ENCODE measurements around the gene HLA-DMB.

The HLA-DMB gene

GRCh38 chr6:32960563-32960962, 19.7 kb upstream of the HLA-DMB start:
- Histone ChIP-seq H3K27ac (ENCODE audit: low read depth, low read length, severe bottlenecking) (no peak overlapping the region), H3K36me3 (ENCODE audit: control insufficient read depth, insufficient read depth, low read length) (no peaks in the 10 kb centered on the region), H3K4me1 (ENCODE audit: control insufficient read depth, insufficient read depth, low read length, poor library complexity, severe bottlenecking) (no peaks in the 10 kb centered on the region), H3K4me3 (ENCODE audit: extremely low read depth, insufficient read depth, low read length, poor library complexity, severe bottlenecking) (no peak overlapping the region), H3K9me3 (ENCODE audit: control insufficient read depth, low read length) (no peaks in the 10 kb centered on the region)
- WGBS, 2 experiments (ENCODE audit: insufficient coverage in 2 of 2) = 92% methylated on average over 2 of the region's 5 CpGs; no CpG with 5 or more reads in 1 of the 2 experiments

- WGBS, 2 experiments (ENCODE audit: insufficient coverage in 2 of 2) = no CpG with 5 or more reads among the region's 2 CpGs
- Histone ChIP-seq H3K9me3 (ENCODE audit: control insufficient read depth, low read length) (no peaks in the 10 kb centered on the region), H3K36me3 (ENCODE audit: control insufficient read depth, insufficient read depth, low read length) (no peaks in the 10 kb centered on the region), H3K4me1 (ENCODE audit: control insufficient read depth, insufficient read depth, low read length, poor library complexity, severe bottlenecking) (no peaks in the 10 kb centered on the region), H3K4me3 (ENCODE audit: extremely low read depth, insufficient read depth, low read length, poor library complexity, severe bottlenecking) (no peak overlapping the region), H3K27ac (ENCODE audit: low read depth, low read length, severe bottlenecking) (no peak overlapping the region)
Observed at GRCh38 chr6:32956176-32956575, 15.3 kb upstream of the HLA-DMB start.

GRCh38 chr6:32954986-32955802, 14.4 kb upstream of the HLA-DMB start:
- Histone ChIP-seq H3K9me3 (ENCODE audit: control insufficient read depth, low read length) (no peaks in the 10 kb centered on the region), H3K27ac (ENCODE audit: low read depth, low read length, severe bottlenecking) (no peak overlapping the region), H3K4me1 (ENCODE audit: control insufficient read depth, insufficient read depth, low read length, poor library complexity, severe bottlenecking) (no peaks in the 10 kb centered on the region), H3K36me3 (ENCODE audit: control insufficient read depth, insufficient read depth, low read length) (no peaks in the 10 kb centered on the region), H3K4me3 (ENCODE audit: extremely low read depth, insufficient read depth, low read length, poor library complexity, severe bottlenecking) (no peak overlapping the region)
- WGBS, 2 experiments (ENCODE audit: insufficient coverage in 2 of 2) = 30 to 40% methylated on average over 3 of the region's 3 CpGs

- Histone ChIP-seq H3K4me1 (ENCODE audit: control insufficient read depth, insufficient read depth, low read length, poor library complexity, severe bottlenecking) (no peaks in the 10 kb centered on the region), H3K27ac (ENCODE audit: low read depth, low read length, severe bottlenecking) (no peak overlapping the region), H3K4me3 (ENCODE audit: extremely low read depth, insufficient read depth, low read length, poor library complexity, severe bottlenecking) (no peak overlapping the region), H3K36me3 (ENCODE audit: control insufficient read depth, insufficient read depth, low read length) (no peaks in the 10 kb centered on the region), H3K9me3 (ENCODE audit: control insufficient read depth, low read length) (no peaks in the 10 kb centered on the region)
- WGBS, 2 experiments (ENCODE audit: insufficient coverage in 2 of 2) = 93 to 97% methylated on average over 3 to 4 of the region's 4 CpGs
Observed at GRCh38 chr6:32954267-32954666, 13.4 kb upstream of the HLA-DMB start.

GRCh38 chr6:32953775-32954174, 12.9 kb upstream of the HLA-DMB start:
- H3K36me3 ChIP-seq (ENCODE audit: control insufficient read depth, insufficient read depth, low read length) = no peaks in the 10 kb centered on the region
- 89 to 92% methylated on average over 3 to 4 of the region's 4 CpGs for WGBS, 2 experiments (ENCODE audit: insufficient coverage in 2 of 2)
- H3K4me3 ChIP-seq (ENCODE audit: extremely low read depth, insufficient read depth, low read length, poor library complexity, severe bottlenecking) = no peak overlapping the region
- no peaks in the 10 kb centered on the region for H3K4me1 ChIP-seq (ENCODE audit: control insufficient read depth, insufficient read depth, low read length, poor library complexity, severe bottlenecking)
- no peak overlapping the region for H3K27ac ChIP-seq (ENCODE audit: low read depth, low read length, severe bottlenecking)
- no peaks in the 10 kb centered on the region for H3K9me3 ChIP-seq (ENCODE audit: control insufficient read depth, low read length)

- Histone ChIP-seq H3K9me3 (ENCODE audit: control insufficient read depth, low read length) (no peaks in the 10 kb centered on the region), H3K27ac (ENCODE audit: low read depth, low read length, severe bottlenecking) (no peak within 1 kb of the TSS), H3K36me3 (ENCODE audit: control insufficient read depth, insufficient read depth, low read length) (no peaks in the 10 kb centered on the region), H3K4me1 (ENCODE audit: control insufficient read depth, insufficient read depth, low read length, poor library complexity, severe bottlenecking) (no peaks in the 10 kb centered on the region), H3K4me3 (ENCODE audit: extremely low read depth, insufficient read depth, low read length, poor library complexity, severe bottlenecking) (no peak within 1 kb of the TSS)
- 49 to 68% methylated on average over 7 to 9 of the region's 10 CpGs for WGBS, 2 experiments (ENCODE audit: insufficient coverage in 2 of 2)
Observed at GRCh38 chr6:32952817-32953739, 12.2 kb upstream of the HLA-DMB start, which contains the start of gene HLA-DMA. HLA-DMA (minus strand) TSS chr6:32953097; CDS start chr6:32953036, 61 bp downstream.

GRCh38 chr6:32950449-32950848, 9.6 kb upstream of the HLA-DMB start:
- 91% methylated on average over 8 of the region's 8 CpGs for WGBS, 2 experiments (ENCODE audit: insufficient coverage in 2 of 2)
- Histone ChIP-seq H3K4me1 (ENCODE audit: control insufficient read depth, insufficient read depth, low read length, poor library complexity, severe bottlenecking) (no peaks in the 10 kb centered on the region), H3K9me3 (ENCODE audit: control insufficient read depth, low read length) (no peaks in the 10 kb centered on the region), H3K27ac (ENCODE audit: low read depth, low read length, severe bottlenecking) (no peak overlapping the region), H3K36me3 (ENCODE audit: control insufficient read depth, insufficient read depth, low read length) (no peaks in the 10 kb centered on the region), H3K4me3 (ENCODE audit: extremely low read depth, insufficient read depth, low read length, poor library complexity, severe bottlenecking) (no peak overlapping the region)

- H3K36me3 ChIP-seq (ENCODE audit: control insufficient read depth, insufficient read depth, low read length) = no peaks in the 10 kb centered on the region
- no peaks in the 10 kb centered on the region for H3K4me1 ChIP-seq (ENCODE audit: control insufficient read depth, insufficient read depth, low read length, poor library complexity, severe bottlenecking)
- H3K27ac ChIP-seq (ENCODE audit: low read depth, low read length, severe bottlenecking) = no peak overlapping the region
- no peaks in the 10 kb centered on the region for H3K9me3 ChIP-seq (ENCODE audit: control insufficient read depth, low read length)
- WGBS, 2 experiments (ENCODE audit: insufficient coverage in 2 of 2) = 100% methylated on average over 1 of the region's 3 CpGs
- H3K4me3 ChIP-seq (ENCODE audit: extremely low read depth, insufficient read depth, low read length, poor library complexity, severe bottlenecking) = no peak overlapping the region
Observed at GRCh38 chr6:32950010-32950409, 9.2 kb upstream of the HLA-DMB start.

GRCh38 chr6:32949113-32949512, 8.3 kb upstream of the HLA-DMB start:
- H3K36me3 ChIP-seq (ENCODE audit: control insufficient read depth, insufficient read depth, low read length) = no peaks in the 10 kb centered on the region
- no peaks in the 10 kb centered on the region for H3K9me3 ChIP-seq (ENCODE audit: control insufficient read depth, low read length)
- 87 to 93% methylated on average over 6 to 9 of the region's 9 CpGs for WGBS, 2 experiments (ENCODE audit: insufficient coverage in 2 of 2)
- no peaks in the 10 kb centered on the region for H3K4me1 ChIP-seq (ENCODE audit: control insufficient read depth, insufficient read depth, low read length, poor library complexity, severe bottlenecking)
- no peak overlapping the region for H3K4me3 ChIP-seq (ENCODE audit: extremely low read depth, insufficient read depth, low read length, poor library complexity, severe bottlenecking)
- no peak overlapping the region for H3K27ac ChIP-seq (ENCODE audit: low read depth, low read length, severe bottlenecking)

GRCh38 chr6:32947552-32948465, 7.0 kb upstream of the HLA-DMB start:
- Histone ChIP-seq H3K9me3 (ENCODE audit: control insufficient read depth, low read length) (no peaks in the 10 kb centered on the region), H3K4me1 (ENCODE audit: control insufficient read depth, insufficient read depth, low read length, poor library complexity, severe bottlenecking) (no peaks in the 10 kb centered on the region), H3K36me3 (ENCODE audit: control insufficient read depth, insufficient read depth, low read length) (no peaks in the 10 kb centered on the region), H3K27ac (ENCODE audit: low read depth, low read length, severe bottlenecking) (no peak overlapping the region), H3K4me3 (ENCODE audit: extremely low read depth, insufficient read depth, low read length, poor library complexity, severe bottlenecking) (no peak overlapping the region)
- 63 to 65% methylated on average over 8 of the region's 11 CpGs for WGBS, 2 experiments (ENCODE audit: insufficient coverage in 2 of 2)
